ENCODE results near the gene LHPP.
"Not testable (repeated sequence)": the region's sequence is repeated elsewhere in the genome, so short reads cannot be mapped to it uniquely, and the experiment has no call there.

LHPP gene

GRCh38 chr10:124573726-124574455 is 112.3 kb downstream of the LHPP start:
- no peak for DNase-seq (ENCODE audit: low spot score)

- DNase-seq (ENCODE audit: low spot score), result no peak
Measured at GRCh38 chr10:124574456-124575070, 112.9 kb downstream of the LHPP start.

GRCh38 chr10:124575107-124576035 is 113.7 kb downstream of the LHPP start:
- DNase-seq (ENCODE audit: low spot score), result no peak

- no peak for DNase-seq (ENCODE audit: low spot score)
Measured at GRCh38 chr10:124576526-124577420, 115.2 kb downstream of the LHPP start.

GRCh38 chr10:124577651-124578050 is 116.0 kb downstream of the LHPP start:
- no peak for DNase-seq (ENCODE audit: low spot score)

- no peak for DNase-seq (ENCODE audit: low spot score)
Measured at GRCh38 chr10:124578231-124579010, 116.8 kb downstream of the LHPP start.

- DNase-seq (ENCODE audit: low spot score), result no peak
Measured at GRCh38 chr10:124579011-124579399, 117.4 kb downstream of the LHPP start.

GRCh38 chr10:124586142-124586541 is 124.5 kb downstream of the LHPP start:
- no peak for DNase-seq (ENCODE audit: low spot score)

GRCh38 chr10:124587811-124588211 is 126.2 kb downstream of the LHPP start:
- DNase-seq (ENCODE audit: low spot score), result no peak

- DNase-seq (ENCODE audit: low spot score), result not testable (repeated sequence)
Measured at GRCh38 chr10:124588341-124588735, 126.7 kb downstream of the LHPP start.

- DNase-seq (ENCODE audit: low spot score), result no peak
Measured at GRCh38 chr10:124588736-124589490, 127.3 kb downstream of the LHPP start.

- DNase-seq (ENCODE audit: low spot score), result no peak
Measured at GRCh38 chr10:124589491-124590041, 127.9 kb downstream of the LHPP start.

GRCh38 chr10:124590216-124591122 is 128.8 kb downstream of the LHPP start:
- no peak for DNase-seq (ENCODE audit: low spot score)

- no peak for DNase-seq (ENCODE audit: low spot score)
Measured at GRCh38 chr10:124591123-124591495, 129.5 kb downstream of the LHPP start.

GRCh38 chr10:124592101-124592500 is 130.5 kb downstream of the LHPP start:
- no peak for DNase-seq (ENCODE audit: low spot score)

- DNase-seq (ENCODE audit: low spot score), result no peak
Measured at GRCh38 chr10:124592736-124593430, 131.3 kb downstream of the LHPP start.

GRCh38 chr10:124593431-124593985 is 131.9 kb downstream of the LHPP start:
- DNase-seq (ENCODE audit: low spot score), result no peak

- DNase-seq (ENCODE audit: low spot score), result no peak
Measured at GRCh38 chr10:124594240-124594639, 132.6 kb downstream of the LHPP start.

Measured in AG08395 (cell line).